ENCODE measurements around the gene OR5K1. TPM values are rescaled to one million over a fixed set of nuclear protein-coding genes. Genes with fewer than 3 reads are reported as not detected.

The OR5K1 gene
- total and polyA plus RNA-seq, 2 of the 8 experiments (the other 6 are each of a cell fraction or from before 2014, with no cell fraction given), result not detected

DNA sequence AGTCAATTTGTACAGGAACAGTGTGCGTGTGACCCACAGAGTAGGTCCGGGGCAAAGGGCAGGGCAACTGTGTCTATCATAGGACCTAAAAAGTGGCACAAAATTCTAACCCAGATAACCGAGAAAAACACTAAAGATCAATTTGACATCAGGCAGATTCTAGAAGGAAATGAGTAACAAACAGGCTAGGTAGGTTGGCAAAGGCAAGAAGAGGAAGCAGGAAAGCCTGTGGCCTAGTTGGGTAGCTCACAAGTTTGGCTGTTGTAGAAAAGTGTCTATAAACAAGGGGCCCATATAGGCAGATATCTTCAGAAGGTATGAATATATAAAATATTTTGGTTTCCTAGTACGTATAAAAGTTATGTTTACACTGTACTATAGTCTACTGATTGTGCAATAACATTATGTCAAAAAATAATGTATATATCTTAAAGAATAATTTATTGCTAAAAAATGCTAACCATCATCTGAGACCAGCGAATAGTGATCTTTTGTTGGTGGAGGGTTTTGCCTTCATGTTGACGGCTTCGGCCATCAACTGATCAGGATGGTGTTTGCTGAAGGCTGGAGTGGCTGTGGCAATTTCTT is 13.3 kb upstream of the OR5K1 start:
- Histone ChIP-seq H2BK12ac (ENCODE audit: low read depth, low read length) (no peak overlapping the region), H3K79me1 (ENCODE audit: low read depth, low read length) (no peaks in the 10 kb centered on the region), H4K5ac (ENCODE audit: insufficient read length, low read depth, low read length) (no peak overlapping the region), H3K36me3 (ENCODE audit: control insufficient read depth in 2 of 4, insufficient read depth in 4 of 4, low read length in 3 of 4) (no peaks in the 10 kb centered on the region), H3K9me3 (ENCODE audit: insufficient read depth in 2 of 2, low read depth in 1 of 2, low read length in 1 of 2) (no peaks in the 10 kb centered on the region), H3K79me2 (ENCODE audit: control insufficient read depth in 1 of 2, insufficient read depth in 2 of 2, low read length in 2 of 2) (no peaks in the 10 kb centered on the region), H3K27ac (ENCODE audit: low read depth, low read length) (no peak overlapping the region), H3K9ac (replicated peaks in 1 of 4; ENCODE audit: extremely low read depth in 1 of 4, low read depth in 3 of 4, low read length in 3 of 4) (no peak overlapping the region), H2BK15ac (ENCODE audit: low read length) (no peak overlapping the region), H3K4me3 (ENCODE audit: extremely low read depth in 1 of 4, insufficient read depth in 2 of 4, low read depth in 3 of 4, low read length in 4 of 4) (no peak overlapping the region), H3K56ac (replicated peaks; ENCODE audit: insufficient read length, low read depth, low read length) (no peak overlapping the region), H2BK20ac (ENCODE audit: low read length) (no peak overlapping the region), H3K4me2 (ENCODE audit: insufficient read depth in 1 of 2, low read depth in 2 of 2, low read length in 2 of 2) (no peak overlapping the region), H3K4ac (replicated peaks; ENCODE audit: insufficient read length, low read depth, low read length) (no peak overlapping the region), H2BK5ac (ENCODE audit: low read depth, low read length) (no peak overlapping the region), H4K20me1 (replicated peaks in 1 of 2; ENCODE audit: control insufficient read depth in 1 of 2, insufficient read depth in 2 of 2, low read length in 2 of 2) (no peaks in the 10 kb centered on the region), H3K23me2 (ENCODE audit: low read depth, low read length) (no peaks in the 10 kb centered on the region; the same call in 1 of the 2 replicates), H3K4me1 (replicated peaks in 1 of 4; ENCODE audit: control insufficient read depth in 3 of 4, insufficient read depth in 4 of 4, low read length in 3 of 4) (no peaks in the 10 kb centered on the region), H3K18ac (ENCODE audit: extremely low read depth, low read length) (no peak overlapping the region), H4K91ac (replicated peaks; ENCODE audit: insufficient read length, low read length) (no peak overlapping the region), H2AFZ (ENCODE audit: low read length) (no peak overlapping the region), H2AK5ac (ENCODE audit: low read depth, low read length) (no peak overlapping the region), H3K27me3 (replicated peaks in 1 of 4; ENCODE audit: control insufficient read depth in 3 of 4, extremely low read depth in 1 of 4, insufficient read depth in 3 of 4, low read length in 3 of 4) (no peaks in the 10 kb centered on the region), H3K23ac (ENCODE audit: insufficient read length) (no peak overlapping the region), H2BK120ac (replicated peaks; ENCODE audit: low read depth, low read length) (no peak overlapping the region), H4K8ac (ENCODE audit: extremely low read depth, insufficient read depth, low read length) (no peak overlapping the region), H3K14ac (ENCODE audit: insufficient read length) (no peak overlapping the region)
- WGBS, 2 experiments (ENCODE audit: extremely low coverage in 1 of 2, insufficient coverage in 1 of 2, insufficient read length in 1 of 2, insufficient replicate concordance in 2 of 2, low coverage in 1 of 2, low lambda C conversion rate in 2 of 2, missing lambda C conversion rate in 1 of 2), result 94% methylated on average over 7 of the region's 7 CpGs; no CpG with 5 or more reads in 1 of the 2 experiments
- no peak for FAIRE-seq
- ChIA-PET POLR2A (ENCODE audit: partially characterized antibody) (no interaction called here), CTCF (ENCODE audit: partially characterized antibody) (no interaction called here)
- no peak for DNase-seq (ENCODE audit: low read depth in 1 of 2, low spot score in 2 of 2)
- peak; percentile 31; the same call in 1 of the 2 replicates for TF ChIP-seq CEBPB (IDR thresholded peaks at IDR 0.05; ENCODE audit: low read depth, low read length)
- no peak for TF ChIP-seq YY1 (IDR thresholded peaks at IDR 0.05; ENCODE audit: low read depth, low read length)
- TF ChIP-seq CBX5 (IDR thresholded peaks at IDR 0.05; ENCODE audit: low read depth, low read length), result no peak
- TF ChIP-seq, protein P1, sequence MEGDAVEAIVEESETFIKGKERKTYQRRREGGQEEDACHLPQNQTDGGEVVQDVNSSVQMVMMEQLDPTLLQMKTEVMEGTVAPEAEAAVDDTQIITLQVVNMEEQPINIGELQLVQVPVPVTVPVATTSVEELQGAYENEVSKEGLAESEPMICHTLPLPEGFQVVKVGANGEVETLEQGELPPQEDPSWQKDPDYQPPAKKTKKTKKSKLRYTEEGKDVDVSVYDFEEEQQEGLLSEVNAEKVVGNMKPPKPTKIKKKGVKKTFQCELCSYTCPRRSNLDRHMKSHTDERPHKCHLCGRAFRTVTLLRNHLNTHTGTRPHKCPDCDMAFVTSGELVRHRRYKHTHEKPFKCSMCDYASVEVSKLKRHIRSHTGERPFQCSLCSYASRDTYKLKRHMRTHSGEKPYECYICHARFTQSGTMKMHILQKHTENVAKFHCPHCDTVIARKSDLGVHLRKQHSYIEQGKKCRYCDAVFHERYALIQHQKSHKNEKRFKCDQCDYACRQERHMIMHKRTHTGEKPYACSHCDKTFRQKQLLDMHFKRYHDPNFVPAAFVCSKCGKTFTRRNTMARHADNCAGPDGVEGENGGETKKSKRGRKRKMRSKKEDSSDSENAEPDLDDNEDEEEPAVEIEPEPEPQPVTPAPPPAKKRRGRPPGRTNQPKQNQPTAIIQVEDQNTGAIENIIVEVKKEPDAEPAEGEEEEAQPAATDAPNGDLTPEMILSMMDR (IDR thresholded peaks at IDR 0.05; ENCODE audit: control extremely low read depth in 1 of 3, insufficient read depth in 1 of 3, low read depth in 1 of 3, low read length in 3 of 3), result no peak
- TF ChIP-seq RXRA (IDR thresholded peaks at IDR 0.05; ENCODE audit: insufficient read depth, low read depth, low read length), result no peak

Measured in H1 (cell line).